ENCODE results near the gene PRKACA.

PRKACA gene

DNA sequence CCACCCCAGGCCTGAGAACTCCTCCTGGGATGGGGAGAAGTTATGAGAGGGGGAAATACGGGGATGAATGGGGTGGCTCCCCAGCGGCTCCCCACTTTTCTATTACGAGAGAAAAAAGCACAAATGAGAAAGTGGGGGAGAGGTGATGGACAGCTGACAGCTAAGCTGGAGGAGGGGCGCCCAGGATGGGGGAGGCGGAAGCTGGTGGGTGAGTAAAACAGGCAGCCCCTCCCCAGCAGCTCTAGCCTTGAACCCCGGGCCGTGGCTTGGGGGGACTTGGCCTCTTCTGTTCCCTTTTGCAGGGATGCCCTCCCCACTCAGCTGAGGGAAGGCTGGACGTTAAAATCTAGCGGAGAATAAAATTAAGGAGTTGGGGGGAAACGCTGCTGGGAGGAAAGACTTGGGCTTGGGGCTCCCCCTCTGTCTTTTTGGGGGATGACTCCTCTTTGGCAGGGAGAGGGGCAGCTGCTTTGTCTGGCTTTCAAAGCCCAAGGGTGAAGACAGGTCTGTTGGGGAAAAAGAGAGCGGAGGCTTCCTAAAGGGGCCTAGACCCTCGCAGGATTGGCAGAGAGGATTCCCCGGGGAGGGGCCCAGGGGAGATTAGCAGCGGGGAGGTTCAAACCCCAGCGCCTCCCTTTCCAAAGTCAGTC is 25.6 kb downstream of the PRKACA start:
- DNase-seq: no peak

DNA sequence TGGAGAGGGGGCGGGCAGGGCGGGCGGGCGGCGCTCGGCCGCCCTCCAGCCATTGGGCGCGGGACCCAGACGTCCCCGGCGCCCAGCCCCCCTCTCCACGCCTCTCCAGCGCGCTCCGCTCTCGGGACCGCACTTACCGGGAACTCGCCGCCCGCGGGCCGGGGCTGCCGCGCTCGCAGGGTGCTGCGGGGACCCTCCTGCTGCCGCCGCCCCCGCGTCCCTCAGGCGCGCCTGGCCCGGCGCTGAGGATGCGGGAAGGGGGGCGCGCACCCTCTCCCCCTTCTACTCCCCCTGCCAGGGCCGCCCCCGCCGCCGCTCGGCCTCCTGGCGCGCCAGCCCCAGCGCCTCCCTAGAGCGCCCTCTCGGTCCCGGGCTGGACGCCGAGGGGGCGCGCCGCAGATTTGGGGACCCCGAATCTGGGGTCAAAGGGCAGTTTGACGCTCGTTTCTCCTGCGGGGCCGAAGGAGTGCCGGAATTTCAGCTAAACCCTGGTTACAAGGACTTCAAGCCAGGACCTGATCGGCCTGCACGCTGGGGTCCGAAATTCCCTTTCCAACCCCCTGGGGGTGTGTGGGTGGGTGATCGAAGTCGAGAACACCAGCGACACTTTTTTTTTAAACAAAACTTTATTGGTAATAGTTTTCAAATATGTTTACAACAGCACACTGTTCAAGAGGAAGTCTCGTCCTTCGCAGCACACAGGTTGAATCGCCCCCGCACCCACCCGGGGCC is 26.3 kb downstream of the PRKACA start:
- DNase-seq: peak; percentile 89

DNA sequence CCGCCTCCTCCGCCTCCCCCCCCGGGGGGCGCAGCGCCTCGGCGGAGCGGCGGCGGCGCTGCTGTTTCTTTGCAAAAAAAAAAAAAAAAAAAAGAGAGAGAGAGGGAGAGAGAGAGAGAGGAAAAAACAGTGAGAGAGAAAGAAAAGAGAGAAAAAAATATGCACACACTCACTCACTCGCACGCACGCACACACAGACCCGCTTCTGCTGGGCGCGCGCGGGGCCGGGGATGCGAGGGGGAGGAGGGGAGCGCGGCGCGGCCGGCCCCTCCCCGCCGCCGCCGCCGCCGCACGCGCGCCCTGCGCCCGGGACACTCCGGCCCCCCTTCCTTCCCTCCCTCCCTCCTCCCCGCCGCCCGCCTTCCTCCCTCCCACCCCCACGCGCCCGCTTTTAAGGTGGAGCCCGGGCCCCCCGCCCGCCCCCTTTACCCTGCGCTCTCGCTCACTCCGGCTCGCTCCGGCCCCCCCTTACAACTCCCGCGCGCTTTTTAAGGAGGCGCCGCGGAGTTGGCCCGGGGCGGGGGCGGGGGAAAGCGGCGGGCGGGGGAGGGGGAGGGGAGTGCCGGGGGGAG is 27.0 kb downstream of the PRKACA start, which contains the start of gene SAMD1:
Gene SAMD1 (minus strand): TSS at position 243 of the 572 bp plus-strand sequence.
- peak; percentile 97 for DNase-seq

DNA sequence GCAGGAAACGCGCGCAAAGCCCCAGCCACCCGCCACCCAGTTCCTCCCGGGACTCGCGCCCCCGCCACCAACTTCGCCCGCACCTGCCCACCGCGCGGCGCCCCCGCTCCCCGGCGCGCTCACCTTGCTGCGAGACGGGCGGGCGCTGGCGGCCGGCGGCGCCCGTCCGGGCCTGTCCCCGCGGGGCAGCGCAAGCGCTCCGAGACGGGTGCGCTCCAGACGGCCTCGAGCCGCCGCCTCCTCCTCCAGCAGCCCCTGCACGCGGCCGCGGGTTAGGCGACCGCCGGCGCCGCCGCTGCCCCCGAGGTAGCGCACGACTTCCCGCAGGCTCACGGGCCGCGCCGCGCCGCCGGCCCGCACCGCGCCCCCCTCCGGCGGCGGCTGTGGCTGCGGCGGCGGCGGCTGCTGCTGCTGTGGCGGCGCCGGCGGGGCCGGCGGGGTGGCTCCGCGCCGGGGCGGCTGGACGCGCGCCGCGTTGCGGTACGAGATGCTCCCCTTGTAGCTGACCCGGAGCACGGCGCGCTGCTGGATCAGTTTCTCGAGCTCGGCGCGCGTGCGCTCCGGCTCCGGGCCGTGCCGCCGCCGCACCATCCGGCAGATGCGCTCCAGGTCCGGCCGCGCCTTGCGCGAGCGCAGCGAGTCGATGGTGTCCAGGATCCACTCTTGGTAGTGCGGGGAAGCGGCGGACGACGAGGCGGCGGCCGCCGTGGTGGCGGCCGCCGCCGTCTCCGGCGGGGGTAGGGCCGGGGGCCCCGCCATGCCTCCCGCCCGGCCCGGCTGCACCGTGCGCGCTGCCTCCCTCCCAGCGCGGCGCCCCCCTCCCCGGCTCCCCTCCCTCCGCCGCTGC is 27.7 kb downstream of the PRKACA start:
- DNase-seq: peak; percentile 56

DNA sequence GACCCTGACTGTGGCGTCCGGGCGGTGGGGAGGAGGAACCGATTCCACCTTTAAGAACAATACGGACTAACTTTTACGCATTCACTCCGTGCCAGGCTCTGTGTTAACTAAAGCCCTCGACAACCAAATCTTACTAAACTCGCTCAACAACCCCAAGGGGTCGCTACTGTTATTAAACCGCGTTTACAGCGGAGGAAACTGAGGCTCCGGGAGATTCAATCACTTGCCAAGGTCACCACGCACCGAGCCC is 28.2 kb downstream of the PRKACA start:
- DNase-seq: peak; percentile 14

DNA sequence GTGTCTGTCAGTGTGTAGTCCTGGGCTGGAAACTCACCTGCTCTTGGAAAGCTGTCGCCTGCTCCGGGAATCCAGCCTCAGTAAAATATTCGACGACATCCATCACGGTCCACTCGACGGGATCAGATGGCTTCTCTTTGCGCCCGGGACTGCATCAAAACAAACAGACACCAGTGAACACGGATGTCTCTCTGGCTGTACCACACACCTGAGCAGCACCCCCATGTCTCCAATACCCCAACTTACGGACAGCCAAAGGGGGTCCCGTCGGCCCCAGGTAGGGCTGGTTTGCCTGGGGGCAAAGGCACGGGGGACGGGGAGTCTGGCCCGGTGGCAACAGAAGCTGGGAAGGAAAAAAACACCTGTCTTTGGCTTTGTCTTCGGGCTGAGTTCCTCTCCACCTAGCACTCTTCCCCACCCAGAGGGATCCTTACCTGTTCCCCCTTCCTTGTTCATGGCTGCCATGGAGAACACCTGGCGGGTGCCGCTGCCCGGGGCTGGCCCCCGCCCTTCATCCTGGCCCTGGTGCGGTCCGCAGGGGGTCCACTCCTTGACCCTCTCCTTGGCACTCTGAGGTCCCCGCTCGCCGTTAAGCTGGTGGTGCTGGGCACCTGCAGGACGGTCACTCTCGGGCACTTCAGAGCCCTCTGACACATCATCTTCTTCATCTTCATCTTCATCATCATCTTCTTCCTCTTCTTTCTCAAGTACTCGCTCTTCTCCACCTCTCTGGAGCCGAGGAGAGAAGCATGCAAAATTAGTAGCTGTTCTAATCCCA is 28.7 kb downstream of the PRKACA start:
- DNase-seq: no peak

DNA sequence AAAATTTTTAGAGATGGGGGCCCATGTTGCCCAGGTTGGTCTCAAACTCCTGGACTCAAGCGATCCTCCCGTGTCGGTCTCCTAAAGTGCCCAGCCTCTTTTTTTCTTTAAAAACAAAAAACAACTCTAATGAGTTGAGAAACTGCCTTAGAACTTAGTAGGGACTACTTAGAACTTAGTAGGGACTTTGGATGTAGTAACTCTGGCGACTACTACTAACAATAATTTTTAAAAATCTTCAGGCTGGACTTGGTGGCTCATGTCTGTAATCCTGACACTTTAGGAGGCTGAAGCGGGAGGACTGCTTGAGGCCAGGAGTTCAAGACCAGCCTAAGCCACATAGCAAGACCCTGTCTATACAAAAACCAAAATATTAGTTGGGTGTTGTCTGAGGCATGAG is 31.5 kb downstream of the PRKACA start:
- DNase-seq: no peak

DNA sequence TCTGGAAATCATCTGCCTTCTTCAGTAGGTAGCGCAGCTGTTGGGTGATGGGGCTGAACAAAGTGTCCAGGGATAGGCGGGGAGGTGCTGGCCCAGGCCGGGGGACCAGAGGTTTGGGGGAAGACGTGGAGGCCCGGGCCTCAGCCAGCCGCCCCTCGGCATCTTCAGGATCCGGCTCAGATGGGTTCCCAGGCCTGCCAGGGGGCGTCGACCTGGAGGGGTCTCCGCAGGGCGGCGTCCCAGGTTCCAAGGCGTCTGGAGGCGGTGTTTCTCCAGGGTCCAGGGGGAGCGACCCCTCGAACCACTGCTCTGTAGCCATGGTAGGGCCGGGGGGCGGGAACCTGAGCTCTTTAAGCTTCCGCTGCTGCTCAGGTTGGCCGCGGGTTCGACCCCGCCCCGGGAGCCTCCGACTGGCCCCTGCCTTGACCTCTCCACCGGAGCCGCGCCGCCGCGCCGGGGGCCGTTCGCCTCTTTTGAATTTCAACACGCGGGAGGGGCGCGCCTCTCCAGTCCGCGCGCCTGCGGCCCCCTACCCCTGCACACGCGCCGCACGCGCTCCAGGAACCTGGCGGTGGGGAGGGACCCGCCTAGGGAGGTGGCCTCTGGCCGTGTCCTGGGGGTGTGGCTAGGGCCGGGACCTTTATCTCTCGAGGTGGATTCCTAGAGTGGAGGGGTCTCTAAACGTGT is 32.1 kb downstream of the PRKACA start, which contains the start of gene C19orf67:
Gene C19orf67 (minus strand): TSS at position 475 of the 687 bp plus-strand sequence. CDS start 156 bp downstream, at position 319.
- DNase-seq: no peak

DNA sequence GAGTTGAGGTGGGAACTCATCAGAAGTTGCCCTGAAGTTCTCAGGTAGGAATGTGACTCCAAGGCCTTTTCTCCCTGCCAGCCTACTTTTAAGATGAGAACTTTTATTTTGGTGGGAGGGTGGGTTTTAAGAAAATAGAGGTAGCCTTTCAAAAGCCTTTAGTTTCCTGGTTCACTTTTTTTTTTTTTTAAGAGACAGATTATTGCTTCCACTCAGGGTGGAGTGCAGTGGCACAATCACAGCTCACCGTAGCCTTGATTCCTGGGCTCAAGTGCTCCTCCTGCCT is 34.9 kb downstream of the PRKACA start:
- no peak for DNase-seq

DNA sequence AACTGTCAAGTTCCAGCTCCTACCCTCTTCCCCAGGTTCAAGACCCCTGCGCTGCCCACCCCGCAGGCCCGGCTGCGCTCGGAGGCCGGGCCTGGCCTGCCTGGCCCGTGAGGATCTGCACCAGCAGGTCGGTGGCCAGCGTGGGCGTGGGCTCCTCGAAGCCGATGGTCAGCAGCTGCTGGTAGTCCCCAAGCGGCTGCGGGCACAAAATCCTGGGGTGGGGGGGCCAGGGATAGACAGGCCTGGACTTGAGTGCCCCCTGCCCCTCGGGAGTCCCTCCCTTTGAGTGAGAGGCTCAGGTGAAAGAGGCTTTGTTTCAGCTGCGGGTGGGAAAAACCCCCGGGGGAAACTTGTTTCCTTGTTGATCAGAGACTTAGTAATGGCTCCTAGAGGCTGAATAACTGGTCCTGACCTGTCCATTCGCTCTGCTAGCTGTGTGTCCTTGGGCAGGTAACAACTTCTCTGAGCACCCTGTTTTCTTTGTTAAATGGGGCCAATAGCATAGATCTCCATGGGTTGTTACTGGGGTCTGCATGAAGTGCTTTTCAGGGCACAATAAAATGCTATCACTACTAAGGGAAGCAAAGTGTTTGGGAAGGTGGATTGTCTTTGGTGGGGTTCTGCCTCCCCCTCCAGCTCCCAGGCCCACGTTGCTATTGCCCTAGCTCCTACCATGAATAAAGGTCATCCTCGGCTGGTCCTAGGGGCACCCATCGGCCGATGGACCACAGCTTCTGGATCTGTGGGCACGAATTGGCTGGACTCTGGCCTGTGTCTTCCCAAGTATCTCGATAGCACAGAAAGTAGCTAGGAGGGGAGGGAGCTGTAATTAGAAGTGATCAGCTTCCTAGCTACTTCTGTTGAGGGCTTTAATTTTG is 35.5 kb downstream of the PRKACA start:
- DNase-seq: no peak

DNA sequence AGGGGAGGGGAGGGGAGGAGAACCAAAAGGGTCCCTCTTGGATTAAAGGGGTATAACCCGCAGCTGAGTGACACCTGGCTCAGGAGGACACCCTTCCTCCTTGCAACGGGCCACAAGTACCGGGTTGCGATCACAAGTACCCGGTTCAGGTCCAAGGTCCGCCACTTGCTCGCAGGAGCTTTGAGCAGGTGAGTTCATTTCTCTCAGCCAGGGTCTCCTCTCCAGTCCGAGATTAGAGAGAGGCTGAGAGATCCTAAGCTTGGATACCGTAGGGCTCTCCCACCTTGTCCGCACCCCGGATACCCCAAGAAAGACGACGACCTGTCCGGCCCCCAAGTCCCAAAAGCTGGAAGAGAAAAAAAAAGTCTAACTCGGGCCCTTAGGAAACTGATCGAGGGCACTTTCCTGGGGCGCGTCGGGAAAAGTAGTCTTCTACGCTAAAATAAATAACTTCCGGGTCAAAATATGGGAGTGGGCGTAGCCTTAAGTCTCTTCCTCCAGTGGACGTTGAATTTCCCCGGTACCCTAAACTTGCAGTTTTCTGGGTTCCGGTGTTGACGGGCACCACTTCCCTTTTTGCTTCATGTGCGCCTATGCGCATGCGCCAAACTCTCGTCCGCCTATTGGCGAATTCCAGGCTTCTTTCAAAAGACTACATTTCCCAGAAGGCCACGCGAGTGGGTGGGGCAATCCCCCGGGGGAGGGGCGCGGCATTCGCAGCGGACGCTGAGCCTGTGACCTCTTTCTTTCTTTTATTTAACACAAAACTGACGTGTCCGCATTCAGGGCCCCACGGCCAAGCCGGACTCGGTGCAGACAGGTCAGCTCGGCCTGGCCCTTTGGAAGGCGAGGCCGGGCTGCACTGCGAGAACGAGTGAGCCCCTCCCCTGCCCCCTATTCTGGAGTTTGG is 36.4 kb downstream of the PRKACA start:
- DNase-seq: peak; percentile 99

DNA sequence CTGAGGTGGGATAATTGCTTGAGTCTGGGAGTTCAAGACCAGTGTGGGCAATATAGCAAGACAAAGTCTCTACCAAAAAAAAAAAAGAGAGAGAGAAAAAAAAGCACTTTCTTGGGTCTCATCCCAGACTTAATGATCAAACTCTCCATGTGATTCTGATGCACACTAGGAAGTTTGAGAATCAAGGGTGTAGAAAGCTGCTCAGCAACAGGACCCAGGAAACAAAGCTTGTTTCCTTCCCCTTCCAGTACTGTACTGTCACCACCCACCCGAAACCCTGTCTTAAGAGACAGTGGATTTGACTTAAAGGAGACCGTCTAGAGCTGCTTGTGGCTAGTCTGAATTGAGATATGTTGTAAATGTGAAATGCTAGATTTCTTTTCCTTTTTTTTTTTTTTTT is 39.2 kb downstream of the PRKACA start:
- no peak for DNase-seq

DNA sequence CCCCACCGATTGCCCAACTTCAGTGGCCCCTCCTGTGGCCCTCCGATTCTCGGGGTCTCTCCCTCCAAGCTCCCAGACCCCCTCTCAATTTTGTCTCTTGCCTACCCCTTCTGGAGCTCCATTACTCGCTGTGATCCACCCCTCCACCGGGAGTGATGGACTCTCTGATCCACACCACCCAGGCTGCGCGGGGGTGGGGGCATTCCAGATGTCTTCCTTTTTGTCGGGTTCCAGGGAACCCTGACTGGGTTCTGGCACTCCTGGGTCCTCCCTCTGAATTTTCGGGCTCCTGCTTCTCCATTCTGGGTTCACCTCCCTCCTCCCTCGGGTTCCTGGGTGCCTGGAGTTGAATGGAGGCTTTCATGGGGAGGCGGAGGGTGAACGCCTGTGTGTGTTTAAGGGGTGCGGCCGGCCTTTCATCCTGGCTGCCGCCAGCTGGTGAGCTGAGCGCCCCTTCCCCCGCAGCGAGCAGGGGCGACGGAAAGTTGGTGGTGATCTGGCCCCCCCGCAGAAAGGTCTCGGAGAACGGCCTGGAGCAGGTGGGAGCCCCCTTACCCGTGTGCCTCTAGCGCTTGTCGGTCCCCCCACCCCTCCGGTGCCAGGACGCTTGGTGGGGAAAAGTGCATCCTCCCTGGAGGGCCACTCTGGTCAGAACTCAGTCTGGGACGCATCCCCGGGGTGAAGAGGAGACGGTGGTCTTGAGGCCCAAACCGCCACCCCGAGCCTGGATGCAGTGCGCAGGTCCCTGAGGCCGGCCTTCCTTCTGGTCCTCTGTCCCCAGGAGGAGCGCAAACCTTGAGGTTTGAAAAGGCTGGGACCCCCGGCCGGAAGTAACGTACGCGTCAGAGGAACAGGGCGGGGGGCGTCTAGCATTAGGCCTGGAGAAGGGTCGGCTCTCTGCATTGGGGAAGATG is 43.4 kb downstream of the PRKACA start:
- DNase-seq: no peak

DNA sequence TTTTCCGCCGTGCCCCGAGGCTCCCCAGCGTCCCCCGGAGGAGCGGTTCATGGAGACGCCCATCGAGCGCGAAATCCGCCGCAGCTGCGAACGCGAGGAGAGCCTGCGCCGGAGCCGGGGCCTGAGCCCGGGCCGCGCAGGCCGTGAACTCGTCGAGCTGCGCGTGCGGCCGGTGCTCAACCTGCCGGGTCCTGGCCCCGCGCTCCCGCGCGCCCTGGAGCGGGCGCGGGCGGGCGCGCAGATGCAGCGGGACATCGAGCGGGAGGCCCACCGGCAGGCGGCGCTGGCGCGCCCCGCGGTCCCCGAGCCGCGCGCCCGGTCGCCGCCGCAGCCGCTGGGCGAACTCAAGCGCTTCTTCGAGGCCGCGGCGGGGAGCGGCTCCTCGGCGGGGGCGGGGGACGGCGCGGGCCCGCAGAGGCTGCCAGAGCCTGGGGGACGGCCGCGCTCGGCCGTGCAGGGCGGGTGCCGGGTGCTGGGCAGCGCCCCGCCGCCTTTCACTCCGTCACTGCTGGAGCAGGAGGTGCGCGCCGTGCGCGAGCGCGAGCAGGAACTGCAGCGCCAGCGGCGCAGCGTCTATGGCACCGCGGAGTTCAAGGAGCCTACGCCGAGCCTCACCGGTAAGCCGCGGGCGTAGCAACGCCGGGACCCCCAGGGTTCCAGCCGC is 44.2 kb downstream of the PRKACA start:
- peak; percentile 80 for DNase-seq

DNA sequence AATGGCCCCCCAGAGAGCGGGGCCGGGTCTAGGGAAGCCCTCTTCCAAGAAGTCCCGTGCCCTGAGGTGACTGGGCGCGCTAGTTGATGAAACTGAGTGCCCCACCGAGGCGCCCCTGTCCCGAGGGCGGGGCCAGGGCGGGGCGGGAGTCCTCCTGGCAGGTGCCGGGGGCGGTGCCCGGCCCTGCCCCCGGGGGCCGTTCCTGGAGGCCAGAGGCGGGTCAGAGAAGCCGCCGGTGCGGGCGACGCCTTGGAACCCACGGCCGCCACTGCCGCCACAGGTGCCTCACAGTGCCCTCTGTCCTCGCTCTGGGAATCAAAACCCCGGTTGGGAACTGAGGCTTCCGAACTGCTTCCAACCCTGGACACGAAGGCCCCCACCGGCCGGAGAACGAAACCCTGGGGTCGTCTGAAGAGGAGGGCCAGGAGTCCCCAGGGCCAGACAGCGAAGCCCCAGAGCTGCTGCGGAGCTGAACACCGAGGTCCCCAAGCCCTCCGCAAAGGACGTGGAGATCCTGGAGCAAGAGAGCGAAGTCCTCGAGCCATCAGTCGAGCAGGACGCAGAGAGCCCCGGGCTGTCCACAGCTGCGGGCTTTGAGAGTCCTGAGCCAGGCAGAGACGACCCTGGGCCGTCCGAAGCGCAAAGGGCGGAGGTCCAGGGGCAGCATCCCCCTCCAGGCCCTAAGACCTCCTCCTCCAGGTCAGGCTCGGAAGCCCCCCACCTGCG is 44.9 kb downstream of the PRKACA start, which contains the start of gene MISP3:
Gene MISP3 (plus strand): TSS at position 252 of the 726 bp plus-strand sequence. CDS start 524 bp downstream, outside the sequence.
- DNase-seq: peak; percentile 49

DNA sequence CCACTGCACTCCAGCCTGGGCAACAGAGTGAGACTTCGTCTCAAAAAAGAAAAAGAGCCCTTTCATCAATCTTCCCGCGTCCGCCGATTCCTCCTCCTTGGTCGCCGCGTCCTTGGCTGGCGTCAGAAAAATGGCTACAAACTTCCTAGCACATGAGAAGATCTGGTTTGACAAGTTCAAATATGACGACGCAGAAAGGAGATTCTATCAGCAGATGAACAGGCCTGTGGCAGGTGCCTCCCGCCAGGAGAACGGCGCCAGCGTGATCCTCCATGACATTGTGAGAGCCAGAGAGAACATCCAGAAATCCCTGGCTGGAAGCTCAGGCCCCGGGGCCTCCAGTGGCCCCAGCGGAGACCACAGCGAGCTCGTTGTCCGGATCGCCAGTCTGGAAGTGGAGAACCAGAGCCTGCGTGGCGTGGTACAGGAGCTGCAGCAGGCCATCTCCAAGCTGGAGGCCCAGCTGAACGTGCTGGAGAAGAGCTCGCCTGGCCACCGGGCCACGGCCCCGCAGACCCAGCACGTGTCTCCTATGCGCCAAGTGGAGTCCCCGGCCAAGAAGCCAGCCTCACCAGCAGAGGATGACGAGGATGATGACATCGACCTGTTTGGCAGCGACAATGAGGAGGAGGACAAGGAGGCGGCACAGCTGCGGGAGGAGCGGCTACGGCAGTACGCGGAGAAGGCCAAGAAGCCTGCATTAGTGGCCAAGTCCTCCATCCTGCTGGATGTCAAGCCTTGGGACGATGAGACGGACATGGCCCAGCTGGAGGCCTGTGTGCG is 47.1 kb downstream of the PRKACA start:
- DNase-seq: no peak

DNA sequence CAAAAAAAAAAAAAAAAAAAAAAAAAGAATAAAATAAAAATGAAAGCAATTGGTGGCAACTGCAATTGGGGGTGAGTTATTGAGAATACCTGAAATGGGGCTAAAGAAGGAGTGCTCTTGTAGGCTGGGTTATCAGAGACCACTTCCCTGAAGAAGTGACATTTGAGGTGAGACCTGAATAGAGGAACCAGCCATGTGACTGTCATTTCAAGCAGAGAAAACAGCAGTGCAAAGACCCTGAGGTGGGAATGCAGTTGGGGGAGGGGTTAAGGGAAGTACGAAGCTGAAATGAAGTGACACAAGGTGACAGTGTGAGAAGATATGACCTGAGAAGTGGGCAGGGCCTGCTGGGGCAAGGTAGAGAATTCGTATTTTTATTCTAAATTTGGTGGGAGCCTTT is 51.4 kb downstream of the PRKACA start:
- DNase-seq: no peak

Measured in NCI-H2171 (cell line).